Left forelimb (tissue), 1 donor: Measurements from ENCODE around the gene OR9G4.

ENCODE experiments used
- DNase-seq: peaks from one replicate; pipeline ENCODE4 v3.0.0-alpha.2; 2018; ENCODE audit warnings: low spot score

The OR9G4 gene

DNA sequence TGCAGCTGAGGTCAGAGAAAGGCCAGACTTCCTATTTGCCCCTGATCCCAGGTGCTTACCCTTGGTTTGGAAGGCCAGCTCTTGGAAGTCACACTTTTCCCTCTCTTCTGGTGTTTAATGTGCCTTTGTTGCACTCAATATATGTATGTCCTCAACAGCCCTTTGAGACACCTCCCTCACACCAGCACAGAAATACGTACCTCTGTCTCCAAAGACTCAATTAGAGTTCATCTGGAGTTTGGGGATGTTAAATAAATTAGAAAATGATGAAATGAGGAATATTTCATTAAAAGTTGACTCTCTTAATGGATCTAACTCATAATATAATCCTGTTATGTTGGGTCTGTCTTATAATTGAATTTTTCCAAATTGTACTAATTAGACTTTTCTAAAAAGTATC is at the start of gene OR9G4:
TSS of gene OR9G4 (minus strand) at position 101 of the 400 bp plus-strand sequence. CDS start 4,931 bp downstream, outside the sequence.
- DNase-seq, result no peak

DNA sequence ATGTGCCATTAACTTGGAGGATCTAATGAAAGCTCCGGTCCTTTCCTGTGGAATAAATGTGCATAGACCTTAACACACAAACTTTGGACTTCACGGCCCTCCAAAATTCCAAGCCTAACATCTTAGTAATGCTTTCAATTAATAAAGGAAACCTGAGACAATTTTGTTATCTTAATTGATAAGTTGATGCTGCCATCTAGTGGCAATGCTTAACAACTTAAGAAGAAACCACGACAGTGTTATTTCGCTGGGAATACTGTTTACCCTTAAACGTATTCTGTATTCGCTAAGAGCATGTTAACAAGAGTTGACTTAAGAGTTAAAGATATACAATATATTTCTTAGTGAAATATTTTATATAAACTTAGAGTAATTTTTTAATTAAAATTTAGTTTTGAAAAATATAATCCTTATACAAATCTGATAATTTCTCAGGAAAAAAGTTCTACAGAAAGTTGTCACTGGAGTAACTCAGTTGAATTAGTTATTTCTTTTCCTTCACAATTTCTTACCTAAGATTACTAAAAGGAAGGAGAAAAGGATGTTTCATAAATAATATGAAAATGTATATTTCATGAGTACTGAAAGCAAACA is 35.0 kb upstream of the OR9G4 start:
- DNase-seq, result no peak

DNA sequence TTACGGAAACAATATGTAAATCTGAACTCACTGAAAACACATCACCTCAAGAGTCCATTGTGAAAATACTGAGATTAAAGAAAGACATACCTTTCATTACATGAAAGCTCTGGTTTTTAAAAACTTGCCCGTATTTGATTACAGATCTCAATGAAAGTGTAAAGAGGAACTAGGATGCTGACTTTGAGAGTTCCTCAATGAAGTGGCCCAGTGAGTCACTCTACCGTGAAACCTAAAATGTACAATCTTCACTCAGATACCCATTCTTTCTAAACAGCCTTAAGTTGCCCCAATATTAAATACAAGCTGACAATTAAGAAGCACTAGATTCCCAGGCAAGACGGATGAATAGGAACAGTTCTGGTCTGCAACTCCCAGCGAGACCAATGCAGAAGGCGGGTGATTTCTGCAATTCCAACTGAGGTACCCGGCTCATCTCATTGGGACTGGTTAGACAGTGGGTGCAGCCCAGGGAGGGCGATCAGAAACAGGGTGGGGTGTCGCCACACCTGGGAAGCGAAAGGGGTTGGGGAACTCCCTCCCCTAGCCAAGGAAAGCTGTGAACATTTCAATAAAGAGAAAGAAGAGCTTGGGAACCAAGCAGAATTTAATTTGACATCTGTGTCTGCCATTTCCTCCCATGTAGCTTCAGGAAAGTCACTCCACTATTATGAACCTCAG is 33.8 kb upstream of the OR9G4 start:
- no peak for DNase-seq

DNA sequence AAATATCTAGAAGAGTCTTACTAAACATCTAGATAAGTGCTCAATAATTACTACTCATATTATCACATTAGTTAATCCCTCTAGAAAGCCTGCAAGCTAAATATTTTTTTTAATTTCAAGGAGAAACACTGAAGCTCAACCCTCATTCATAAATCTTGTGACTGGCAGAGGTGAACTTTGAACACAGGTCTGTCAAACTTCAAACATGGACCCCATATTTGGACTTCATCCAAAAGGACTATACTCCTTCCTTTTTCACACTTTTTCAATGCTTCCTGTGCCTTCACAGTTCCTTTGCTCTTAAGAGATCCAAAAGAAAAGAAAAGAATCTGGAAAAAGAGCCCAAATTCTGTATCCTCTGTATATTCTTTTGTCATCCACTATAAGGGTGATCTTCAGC is 28.3 kb upstream of the OR9G4 start:
- DNase-seq, result no peak

DNA sequence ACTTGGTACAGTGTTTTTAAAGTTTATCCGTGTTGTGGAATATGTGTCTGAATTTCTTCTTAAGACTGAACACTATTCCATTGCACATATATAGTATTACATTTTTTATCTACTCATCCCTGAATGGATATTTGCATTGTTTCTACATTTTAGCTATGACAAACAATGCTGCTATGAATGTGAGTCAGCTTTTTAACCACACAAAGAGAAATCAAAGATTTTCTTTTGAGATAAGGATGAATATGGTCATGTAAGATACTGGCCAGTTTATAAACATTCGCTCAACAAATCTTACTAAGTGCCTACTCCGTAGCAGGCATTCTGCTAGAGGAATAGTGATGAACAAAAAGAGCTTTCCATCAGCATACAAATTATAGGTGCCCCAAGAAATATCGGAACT is 16.5 kb upstream of the OR9G4 start:
- no peak for DNase-seq

DNA sequence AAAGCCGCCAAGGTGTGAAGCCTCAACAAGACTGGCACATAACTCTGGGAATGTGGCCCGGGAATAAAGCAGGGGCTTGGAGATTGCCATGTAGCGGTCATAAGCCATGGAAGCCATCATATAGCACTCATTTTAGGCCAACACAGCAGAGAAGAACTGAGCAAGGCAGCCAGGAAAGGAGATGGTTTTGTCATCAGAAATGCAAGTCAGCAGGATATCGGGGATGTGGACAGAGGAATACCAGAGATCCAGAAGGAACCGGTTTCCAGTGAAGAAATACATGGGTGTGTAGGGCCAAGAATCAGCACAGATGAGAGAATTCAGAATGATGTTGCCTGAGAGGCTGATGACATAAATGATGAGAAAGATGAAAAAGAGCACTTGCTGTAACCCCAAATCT is 3.0 kb upstream of the OR9G4 start:
- DNase-seq, result no peak

DNA sequence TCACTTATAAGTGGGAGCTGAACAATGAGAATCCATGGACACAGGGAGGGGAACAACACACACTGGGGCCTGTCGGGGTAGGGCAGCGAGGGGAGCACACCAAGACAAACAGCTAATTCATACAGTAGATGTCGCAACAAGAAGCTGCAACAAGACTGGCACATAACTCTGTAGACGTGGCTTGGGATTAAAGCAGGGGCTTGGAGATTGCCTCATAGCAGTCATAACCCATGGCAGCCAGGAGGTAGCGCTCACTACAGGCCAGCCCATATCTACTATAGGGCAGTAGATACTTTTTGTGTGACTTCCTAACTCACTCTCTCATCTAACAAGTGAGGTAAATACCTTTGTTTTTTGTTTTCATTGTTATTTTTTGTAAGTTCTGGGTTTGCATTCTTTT is 1.7 kb upstream of the OR9G4 start:
- DNase-seq, result no peak

DNA sequence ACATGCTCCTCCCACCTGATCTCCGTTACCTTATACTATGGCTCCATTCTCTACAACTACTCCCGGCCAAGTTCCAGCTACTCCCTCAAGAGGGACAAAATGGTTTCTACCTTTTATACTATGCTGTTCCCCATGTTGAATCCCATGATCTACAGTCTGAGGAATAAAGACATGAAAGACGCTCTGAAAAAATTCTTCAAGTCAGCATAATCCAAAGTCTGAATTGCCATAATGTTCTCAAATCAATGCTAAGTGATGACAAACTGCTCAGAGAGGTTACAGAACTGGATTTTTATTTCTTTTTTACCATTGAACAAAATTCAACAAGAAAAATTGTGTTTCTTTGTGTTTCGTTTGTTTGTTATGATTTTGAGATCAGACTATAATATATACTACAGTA is 7.6 kb downstream of the OR9G4 start:
- DNase-seq, result no peak

DNA sequence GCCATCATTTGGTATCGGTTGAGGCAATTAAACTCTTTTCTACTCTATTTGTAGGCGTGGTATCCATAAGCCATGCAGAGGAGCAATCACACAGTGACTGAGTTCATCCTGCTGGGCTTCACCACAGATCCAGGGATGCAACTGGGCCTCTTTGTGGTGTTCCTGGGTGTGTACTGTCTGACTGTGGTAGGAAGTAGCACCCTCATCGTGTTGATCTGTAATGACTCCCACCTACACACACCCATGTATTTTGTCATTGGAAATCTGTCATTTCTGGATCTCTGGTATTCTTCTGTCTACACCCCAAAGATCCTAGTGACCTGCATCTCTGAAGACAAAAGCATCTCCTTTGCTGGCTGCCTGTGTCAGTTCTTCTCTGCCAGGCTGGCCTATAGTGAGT is 8.4 kb downstream of the OR9G4 start:
- DNase-seq, result no peak

DNA sequence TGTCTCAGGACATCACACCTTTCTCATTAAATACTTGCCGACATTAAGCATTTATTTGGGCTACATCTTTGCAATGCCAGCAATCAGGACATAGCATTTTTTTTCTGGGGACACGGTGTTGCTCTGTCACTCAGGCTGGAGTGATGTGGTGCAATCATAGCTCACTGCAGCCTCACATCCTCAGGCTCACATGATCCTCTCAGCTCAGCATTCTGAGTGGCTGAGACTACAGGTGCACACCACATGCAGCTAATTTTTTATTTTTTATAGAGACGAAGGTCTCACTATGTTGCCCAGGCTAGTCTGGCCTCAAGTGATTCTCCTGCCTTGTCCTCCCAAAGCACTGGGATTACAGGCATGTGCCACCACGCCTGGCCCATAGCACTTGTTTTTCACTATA is 28.0 kb downstream of the OR9G4 start:
- no peak for DNase-seq

DNA sequence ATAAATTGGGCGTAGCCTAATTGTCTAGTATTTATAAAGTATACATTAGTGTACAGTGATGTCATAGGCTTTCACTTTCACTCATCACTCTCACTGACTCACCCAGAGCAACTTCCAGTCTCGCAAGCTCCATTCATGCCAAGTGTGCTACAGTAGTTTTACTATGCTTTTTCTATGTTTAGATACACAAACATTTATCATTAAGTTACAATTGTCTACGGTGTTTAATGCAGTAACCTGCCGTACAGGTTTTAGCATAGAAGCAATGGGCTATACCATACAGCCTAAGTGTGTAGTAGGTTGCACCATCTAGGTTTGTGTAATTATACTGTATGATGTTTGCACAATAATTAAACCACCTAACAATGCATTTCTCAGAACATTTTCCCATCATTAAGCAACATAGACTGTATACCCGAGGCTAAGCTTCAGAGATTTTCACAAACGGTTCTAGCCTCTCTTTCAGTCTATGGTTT is 32.1 kb downstream of the OR9G4 start:
- no peak for DNase-seq

DNA sequence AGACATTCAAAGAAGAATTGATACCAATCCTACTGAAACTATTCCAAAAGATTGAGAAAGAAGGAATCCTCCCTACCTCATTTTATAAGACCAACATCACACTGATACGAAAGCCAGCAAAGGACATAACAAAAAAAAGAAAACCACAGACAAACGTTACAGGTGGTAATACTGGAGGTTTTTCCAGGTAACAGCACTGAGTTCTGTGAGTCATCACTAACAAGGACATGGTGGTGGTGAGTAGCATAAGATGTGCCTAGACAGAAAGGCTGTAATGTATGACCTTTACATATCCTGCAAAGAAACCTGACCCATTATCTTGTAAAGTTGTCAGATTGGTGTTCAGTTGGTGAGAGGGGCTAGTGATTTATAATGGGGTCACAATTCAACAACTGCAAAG is 34.3 kb downstream of the OR9G4 start:
- no peak for DNase-seq

DNA sequence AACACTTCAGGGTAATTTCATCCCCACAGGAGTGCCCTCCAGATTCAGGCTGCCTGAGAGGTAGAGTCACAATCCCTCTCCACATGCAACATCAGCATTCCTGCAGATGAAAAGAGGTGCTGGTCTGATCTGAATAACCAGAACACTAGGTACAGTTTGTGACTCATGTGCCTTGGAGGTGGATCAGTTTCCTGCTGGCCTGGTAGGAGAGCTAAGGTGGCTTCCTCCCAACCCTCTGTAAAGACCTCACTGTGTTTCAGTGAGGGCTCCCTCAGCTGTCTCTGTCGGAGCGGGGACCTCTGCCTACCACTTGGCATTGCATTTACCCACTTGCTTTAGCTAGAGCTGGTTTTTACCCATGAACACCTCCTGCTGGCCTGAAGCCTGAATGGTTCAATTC is 42.0 kb downstream of the OR9G4 start:
- no peak for DNase-seq

DNA sequence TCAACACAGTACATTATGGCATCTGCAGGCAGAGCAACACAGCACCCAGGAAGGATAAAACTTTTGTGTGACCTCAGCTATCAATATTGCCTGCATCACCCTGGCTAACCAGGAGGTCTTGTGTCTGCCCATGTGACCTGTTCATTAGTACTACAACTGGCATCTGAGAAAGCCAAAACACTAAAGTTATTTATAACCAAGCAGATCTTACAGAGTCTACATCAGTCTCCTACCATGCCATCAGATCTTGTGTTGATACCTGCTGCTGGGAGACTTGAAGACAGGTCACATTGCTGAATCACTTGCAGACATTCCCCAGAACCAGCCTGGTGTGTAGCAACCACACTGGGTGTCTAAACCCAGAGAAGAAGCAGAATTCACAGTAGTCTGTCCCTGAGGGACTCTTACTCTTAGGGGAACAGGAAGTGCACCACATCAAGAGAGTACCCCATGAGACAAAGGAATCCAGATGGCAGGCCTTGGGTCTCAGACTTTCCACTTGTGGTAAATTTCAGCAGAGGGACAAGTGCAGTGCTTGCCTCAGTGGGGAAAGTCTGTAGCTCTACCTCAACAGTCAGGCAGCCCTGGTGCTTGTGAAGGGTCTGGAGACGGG is 42.6 kb downstream of the OR9G4 start:
- DNase-seq, result no peak

DNA sequence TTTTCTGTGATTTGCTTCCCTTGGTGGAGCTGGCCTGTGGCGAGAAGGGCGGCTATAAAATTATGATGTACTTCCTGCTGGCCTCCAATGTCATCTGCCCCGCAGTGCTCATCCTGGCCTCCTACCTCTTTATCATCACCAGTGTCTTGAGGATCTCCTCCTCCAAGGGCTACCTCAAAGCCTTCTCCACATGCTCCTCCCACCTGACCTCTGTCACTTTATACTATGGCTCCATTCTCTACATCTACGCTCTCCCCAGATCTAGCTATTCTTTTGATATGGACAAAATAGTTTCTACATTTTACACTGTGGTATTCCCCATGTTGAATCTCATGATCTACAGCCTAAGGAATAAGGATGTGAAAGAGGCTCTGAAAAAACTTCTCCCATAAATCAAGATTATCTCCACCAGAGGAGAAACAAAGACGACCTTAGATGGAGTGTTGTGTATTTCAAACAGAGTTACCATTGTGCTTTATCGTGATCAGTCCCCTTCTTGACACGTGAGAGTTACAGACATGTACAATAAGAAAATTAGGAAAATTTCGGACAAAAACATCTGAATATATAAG is 47.5 kb downstream of the OR9G4 start:
- DNase-seq, result no peak

DNA sequence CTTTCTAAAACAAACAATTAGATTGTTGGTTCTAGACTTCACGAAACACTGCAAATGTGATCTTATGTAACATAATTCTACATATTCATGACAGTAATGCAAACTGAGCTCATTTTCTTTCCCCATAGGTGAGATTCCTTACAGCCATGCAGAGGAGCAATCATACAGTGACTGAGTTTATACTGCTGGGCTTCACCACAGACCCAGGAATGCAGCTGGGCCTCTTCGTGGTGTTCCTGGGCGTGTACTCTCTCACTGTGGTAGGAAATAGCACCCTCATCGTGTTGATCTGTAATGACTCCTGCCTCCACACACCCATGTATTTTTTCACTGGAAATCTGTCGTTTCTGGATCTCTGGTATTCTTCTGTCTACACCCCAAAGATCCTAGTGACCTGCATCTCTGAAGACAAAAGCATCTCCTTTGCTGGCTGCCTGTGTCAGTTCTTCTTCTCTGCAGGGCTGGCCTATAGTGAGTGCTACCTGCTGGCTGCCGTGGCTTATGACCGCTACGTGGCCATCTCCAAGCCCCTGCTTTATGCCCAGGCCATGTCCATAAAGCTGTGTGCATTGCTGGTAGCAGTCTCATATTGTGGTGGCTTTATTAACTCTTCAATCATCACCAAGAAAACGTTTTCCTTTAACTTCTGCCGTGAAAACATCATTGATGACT is 48.1 kb downstream of the OR9G4 start:
- no peak for DNase-seq

DNA sequence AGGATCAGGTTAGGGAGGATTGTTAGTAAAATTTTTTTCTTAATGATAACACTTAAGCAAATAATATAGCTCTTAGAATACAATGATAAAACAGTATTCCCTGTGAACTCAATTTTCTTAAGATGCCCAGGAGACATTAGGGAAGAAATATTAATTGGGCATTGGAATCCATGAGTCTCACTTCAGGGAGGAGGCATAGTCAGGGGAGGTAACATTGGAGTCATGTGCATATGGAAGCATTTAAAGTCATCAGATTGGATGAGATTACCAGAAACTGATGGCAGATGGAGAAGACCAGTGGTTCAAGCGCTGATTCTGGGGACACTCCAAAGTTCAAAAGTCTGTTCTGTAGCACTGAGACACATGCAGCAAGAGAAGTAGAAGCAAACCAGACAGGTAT is 49.7 kb downstream of the OR9G4 start, which contains the start of gene OR9G1:
TSS of gene OR9G1 (plus strand) at position 301 of the 400 bp plus-strand sequence. CDS start 1,293 bp downstream, outside the sequence.
- no peak for DNase-seq

DNA sequence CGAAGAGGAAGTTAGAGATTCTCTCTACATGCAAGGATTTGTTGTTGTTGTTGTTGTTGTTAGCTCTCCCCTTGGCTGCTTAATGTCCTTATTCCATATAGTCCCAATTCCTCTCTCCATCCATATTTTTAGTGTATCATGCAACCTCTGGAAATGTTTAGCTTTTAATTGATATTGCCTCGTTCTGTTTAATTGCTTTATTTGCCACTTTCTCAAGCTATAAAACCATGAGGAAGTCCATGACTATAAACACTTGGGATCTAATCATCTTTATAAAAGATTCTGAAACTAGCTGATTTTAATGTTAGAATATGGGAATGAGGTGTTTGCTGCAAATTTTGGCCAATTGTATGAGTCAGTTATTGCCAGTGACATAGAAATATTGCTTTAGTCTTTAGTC is 55.1 kb downstream of the OR9G4 start:
- DNase-seq, result no peak
